ENCODE results near the gene MAGI1. TPM values are rescaled to one million over a fixed set of nuclear protein-coding genes. Genes with fewer than 3 reads are reported as not detected.

Gene MAGI1
- total RNA-seq, 3 donors from 2014 or later (not counting 1 experiment from before 2014, with no cell fraction given) = not detected

DNA sequence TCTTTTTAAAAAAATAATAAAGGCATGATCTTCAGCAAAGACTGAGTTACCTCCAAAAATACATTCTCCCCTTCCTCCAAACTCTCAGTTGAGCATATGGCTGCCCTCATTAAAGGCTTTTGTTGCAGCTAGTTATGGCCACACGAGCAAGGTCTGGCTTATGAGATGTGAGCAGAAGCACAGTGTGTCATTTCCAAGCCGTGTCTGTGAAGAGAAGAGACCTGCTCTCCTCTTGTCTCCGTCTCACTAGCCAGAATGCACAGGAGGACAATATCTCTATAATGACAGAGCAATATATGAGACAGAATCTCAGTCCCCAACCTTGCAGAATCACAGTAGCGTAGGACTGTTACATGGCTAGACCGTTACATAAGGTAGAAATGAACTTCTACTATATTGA lies 152.3 kb downstream of the MAGI1 start:
- 82% methylated on average over 5 of the region's 5 CpGs for WGBS (ENCODE audit: insufficient coverage)
- H3K27me3 ChIP-seq (ENCODE audit: control insufficient read depth, insufficient read depth, low read length) = no peaks in the 10 kb centered on the region
- no peaks in the 10 kb centered on the region for H3K9me3 ChIP-seq (ENCODE audit: control insufficient read depth, insufficient read depth, low read length)
- H3K4me1 Mint-ChIP-seq = no peaks in the 10 kb centered on the region
- H3K4me3 ChIP-seq (ENCODE audit: low read length) = no peak overlapping the region
- peaks cover 2 to 5% of the 10 kb centered on the region in 2 donors for H3K9me3 Mint-ChIP-seq
- intact Hi-C loops (cut with micrococcal nuclease) = no loop called here
- H3K27me3 Mint-ChIP-seq (ENCODE audit: low read depth in 2 of 2) = no peaks in the 10 kb centered on the region
- no peaks in the 10 kb centered on the region for H3K36me3 Mint-ChIP-seq
- H3K4me1 ChIP-seq (ENCODE audit: control insufficient read depth, insufficient read depth, low read length) = no peaks in the 10 kb centered on the region
- H3K27ac Mint-ChIP-seq = no peak overlapping the region
- H3K4me3 Mint-ChIP-seq = no peak overlapping the region
- TF ChIP-seq, protein P1, sequence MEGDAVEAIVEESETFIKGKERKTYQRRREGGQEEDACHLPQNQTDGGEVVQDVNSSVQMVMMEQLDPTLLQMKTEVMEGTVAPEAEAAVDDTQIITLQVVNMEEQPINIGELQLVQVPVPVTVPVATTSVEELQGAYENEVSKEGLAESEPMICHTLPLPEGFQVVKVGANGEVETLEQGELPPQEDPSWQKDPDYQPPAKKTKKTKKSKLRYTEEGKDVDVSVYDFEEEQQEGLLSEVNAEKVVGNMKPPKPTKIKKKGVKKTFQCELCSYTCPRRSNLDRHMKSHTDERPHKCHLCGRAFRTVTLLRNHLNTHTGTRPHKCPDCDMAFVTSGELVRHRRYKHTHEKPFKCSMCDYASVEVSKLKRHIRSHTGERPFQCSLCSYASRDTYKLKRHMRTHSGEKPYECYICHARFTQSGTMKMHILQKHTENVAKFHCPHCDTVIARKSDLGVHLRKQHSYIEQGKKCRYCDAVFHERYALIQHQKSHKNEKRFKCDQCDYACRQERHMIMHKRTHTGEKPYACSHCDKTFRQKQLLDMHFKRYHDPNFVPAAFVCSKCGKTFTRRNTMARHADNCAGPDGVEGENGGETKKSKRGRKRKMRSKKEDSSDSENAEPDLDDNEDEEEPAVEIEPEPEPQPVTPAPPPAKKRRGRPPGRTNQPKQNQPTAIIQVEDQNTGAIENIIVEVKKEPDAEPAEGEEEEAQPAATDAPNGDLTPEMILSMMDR (IDR thresholded peaks at IDR 0.05) = no peak
- no peak for DNase-seq
- no peak for ATAC-seq
- H3K36me3 ChIP-seq (ENCODE audit: control insufficient read depth, insufficient read depth, low read length) = no peaks in the 10 kb centered on the region
- H3K27ac ChIP-seq (ENCODE audit: low read length) = no peak overlapping the region

DNA sequence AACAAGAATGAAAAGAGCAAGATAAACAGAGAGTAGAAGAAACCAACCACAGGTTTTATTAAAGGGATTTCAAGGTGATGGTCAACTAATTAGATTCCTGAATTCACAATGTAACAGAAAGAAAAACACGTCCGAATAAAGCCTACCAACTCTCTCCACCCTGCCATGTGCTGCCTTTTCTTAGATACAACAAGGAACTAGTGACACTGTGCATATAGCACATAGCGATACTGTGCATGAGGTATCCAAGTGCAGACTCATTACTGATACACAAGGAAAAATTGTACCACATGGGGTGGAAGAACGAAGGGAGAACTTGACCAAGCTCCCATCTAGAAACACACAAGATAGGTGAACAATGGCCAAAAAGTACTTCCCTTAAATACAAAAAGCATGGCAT lies 154.6 kb downstream of the MAGI1 start:
- Mint-ChIP-seq H3K36me3 (no peaks in the 10 kb centered on the region), H3K4me1 (no peaks in the 10 kb centered on the region), H3K27me3 (ENCODE audit: low read depth in 2 of 2) (no peaks in the 10 kb centered on the region), H3K9me3 (peaks cover 2% of the 10 kb centered on the region in 2 donors), H3K4me3 (no peak overlapping the region), H3K27ac (no peak overlapping the region)
- Histone ChIP-seq H3K4me1 (ENCODE audit: control insufficient read depth, insufficient read depth, low read length) (no peaks in the 10 kb centered on the region), H3K4me3 (ENCODE audit: low read length) (no peak overlapping the region), H3K36me3 (ENCODE audit: control insufficient read depth, insufficient read depth, low read length) (no peaks in the 10 kb centered on the region), H3K9me3 (ENCODE audit: control insufficient read depth, insufficient read depth, low read length) (no peaks in the 10 kb centered on the region), H3K27me3 (ENCODE audit: control insufficient read depth, insufficient read depth, low read length) (no peaks in the 10 kb centered on the region), H3K27ac (ENCODE audit: low read length) (no peak overlapping the region)
- TF ChIP-seq, protein P1 (IDR thresholded peaks at IDR 0.05) = no peak
- DNase-seq = no peak
- WGBS (ENCODE audit: insufficient coverage) = 92% methylated on average over 4 of the region's 4 CpGs
- no peak for ATAC-seq
- intact Hi-C loops (cut with micrococcal nuclease) = no loop called here

DNA sequence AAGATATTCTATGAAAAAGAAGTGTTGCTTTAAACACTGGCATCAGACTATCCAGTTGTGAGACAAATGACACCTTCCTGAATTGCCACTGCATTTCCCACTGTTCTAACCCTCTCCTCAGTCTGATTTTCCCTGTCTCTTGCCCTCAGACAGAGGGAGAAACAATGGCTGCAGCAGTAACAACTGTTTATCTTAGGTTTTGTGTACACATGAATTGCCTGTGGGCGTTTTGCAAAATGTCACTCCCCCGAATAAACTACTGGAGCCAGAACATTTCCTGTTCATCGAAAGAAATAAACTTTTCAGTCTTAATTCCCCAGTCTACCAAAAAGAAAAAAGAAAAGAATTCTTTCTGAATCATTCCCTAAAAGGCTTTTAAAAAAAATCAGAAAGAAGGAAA lies 155.1 kb downstream of the MAGI1 start:
- Histone ChIP-seq H3K9me3 (ENCODE audit: control insufficient read depth, insufficient read depth, low read length) (no peaks in the 10 kb centered on the region), H3K27me3 (ENCODE audit: control insufficient read depth, insufficient read depth, low read length) (no peaks in the 10 kb centered on the region), H3K4me1 (ENCODE audit: control insufficient read depth, insufficient read depth, low read length) (no peaks in the 10 kb centered on the region), H3K4me3 (ENCODE audit: low read length) (no peak overlapping the region), H3K36me3 (ENCODE audit: control insufficient read depth, insufficient read depth, low read length) (no peaks in the 10 kb centered on the region), H3K27ac (ENCODE audit: low read length) (no peak overlapping the region)
- peaks cover 2% of the 10 kb centered on the region in 2 donors for H3K9me3 Mint-ChIP-seq
- intact Hi-C loops (cut with micrococcal nuclease) = no loop called here
- WGBS (ENCODE audit: insufficient coverage) = 100% methylated on average over 1 of the region's 3 CpGs
- TF ChIP-seq, protein P1 (IDR thresholded peaks at IDR 0.05) = no peak
- H3K4me1 Mint-ChIP-seq = no peaks in the 10 kb centered on the region
- ATAC-seq (no peak), DNase-seq (no peak)
- H3K36me3 Mint-ChIP-seq = no peaks in the 10 kb centered on the region
- no peak overlapping the region for H3K4me3 Mint-ChIP-seq
- H3K27ac Mint-ChIP-seq = no peak overlapping the region
- no peaks in the 10 kb centered on the region for H3K27me3 Mint-ChIP-seq (ENCODE audit: low read depth in 2 of 2)

DNA sequence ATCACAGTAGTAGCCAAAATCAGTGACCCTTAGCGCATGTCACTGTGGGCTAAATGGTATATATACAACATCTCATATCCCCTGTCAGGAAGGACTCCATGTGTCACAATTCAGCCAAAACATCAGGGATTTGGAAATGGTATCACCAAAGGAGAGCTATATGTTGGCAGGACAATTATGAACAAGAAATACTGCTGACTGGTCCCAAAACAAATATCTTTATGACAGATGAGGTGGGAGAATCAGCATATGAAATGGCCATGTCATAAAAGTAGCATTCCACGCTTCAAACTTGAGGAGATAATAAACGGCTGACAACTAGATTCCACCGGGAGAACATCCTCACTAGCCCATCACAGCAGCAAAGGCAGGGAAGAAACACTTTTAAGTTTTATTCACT lies 158.4 kb downstream of the MAGI1 start:
- no peak overlapping the region for H3K4me3 ChIP-seq (ENCODE audit: low read length)
- Mint-ChIP-seq H3K27me3 (ENCODE audit: low read depth in 2 of 2) (no peaks in the 10 kb centered on the region), H3K4me3 (no peak overlapping the region), H3K4me1 (no peaks in the 10 kb centered on the region), H3K9me3 (peaks cover 2% of the 10 kb centered on the region in 2 donors), H3K36me3 (no peaks in the 10 kb centered on the region), H3K27ac (no peak overlapping the region)
- no peaks in the 10 kb centered on the region for H3K27me3 ChIP-seq (ENCODE audit: control insufficient read depth, insufficient read depth, low read length)
- 93% methylated on average over 3 of the region's 4 CpGs for WGBS (ENCODE audit: insufficient coverage)
- ATAC-seq (no peak), DNase-seq (no peak)
- no peak overlapping the region for H3K27ac ChIP-seq (ENCODE audit: low read length)
- intact Hi-C loops (cut with micrococcal nuclease) = no loop called here
- no peaks in the 10 kb centered on the region for H3K4me1 ChIP-seq (ENCODE audit: control insufficient read depth, insufficient read depth, low read length)
- H3K36me3 ChIP-seq (ENCODE audit: control insufficient read depth, insufficient read depth, low read length) = no peaks in the 10 kb centered on the region
- H3K9me3 ChIP-seq (ENCODE audit: control insufficient read depth, insufficient read depth, low read length) = no peaks in the 10 kb centered on the region
- TF ChIP-seq, protein P1 (IDR thresholded peaks at IDR 0.05) = no peak

All from natural killer cell (primary cell).